Tibial nerve (tissue), 4 donors: ENCODE data around the gene NLRP5. TPM values are rescaled to one million over a fixed set of nuclear protein-coding genes. Genes with fewer than 3 reads are reported as not detected.

ENCODE experiments used
- DNase-seq, 2 donors: peaks; one replicate each; pipeline ENCODE4 v3.0.0-alpha.2; 2019; ENCODE audit warnings: low spot score in 2 of 2
- H3K27ac ChIP-seq, 4 donors: fragments of 200-600 bp; sonication (generic) in 3 of 4; one replicate each; pipeline ENCODE4 v1.5.1; 2017 to 2019; ENCODE audit warnings: mild to moderate bottlenecking in 1 of 4
- H3K27me3 ChIP-seq, 2 donors: fragments of 200-600 bp; sonication (generic) in 1 of 2; one replicate each; pipeline versions ENCODE4 v1.5.1 to v1.6.0; 2017 to 2019
- H3K36me3 ChIP-seq, 3 donors: fragments of 200-600 bp; sonication (generic); one replicate each; pipeline ENCODE4 v1.5.1; 2018 to 2019
- H3K4me1 ChIP-seq, 4 donors: fragments of 200-600 bp; sonication (generic) in 3 of 4; one replicate each; pipeline ENCODE4 v1.5.1; 2017 to 2019
- H3K4me3 ChIP-seq, 4 donors: fragments of 200-600 bp; sonication (generic) in 3 of 4; one replicate each; pipeline ENCODE4 v1.5.1; 2017 to 2019; ENCODE audit warnings: mild to moderate bottlenecking in 1 of 4, moderate library complexity in 1 of 4
- H3K9me3 ChIP-seq, 4 donors: fragments of 200-600 bp; sonication (generic) in 3 of 4; one replicate each; pipeline ENCODE4 v1.5.1; 2017 to 2019
- EP300 ChIP-seq, 2 donors: sonication (generic); formaldehyde crosslinking; IDR thresholded peaks; one replicate each; pipeline ENCODE4 v1.6.1; 2017; ENCODE audit warnings: antibody characterized with exemption in 2 of 2, mild to moderate bottlenecking in 1 of 2
- POLR2A ChIP-seq, 2 donors: fragments of 450-650 bp; IDR thresholded peaks; one replicate each; pipeline ENCODE4 v1.6.1; 2017; ENCODE audit warnings: antibody characterized with exemption in 2 of 2, mild to moderate bottlenecking in 2 of 2, moderate library complexity in 2 of 2
- WGBS, 2 donors: methylation state at CpG; one replicate each; pipeline ENCODE4 v1.1.5; 2018; 5-methylcytosine and 5-hydroxymethylcytosine counted together
- total RNA-seq, 4 donors: library from RNA; depleted of rRNA; stranded (reverse); fragments of >200 nt; gene quantifications; one replicate each; pipeline ENCODE4 v1.1.0, GENCODE V29; 2016
- TF ChIP-seq, protein P1 (sequence below), 5 experiments: fragments of 200-600 bp in 3 of 5; fragments of 450-650 bp in 2 of 5; sonication (generic) in 3 of 5; IDR thresholded peaks; one replicate each; pipeline ENCODE4 v1.5.1; 2016 to 2019; ENCODE audit warnings: antibody characterized with exemption in 5 of 5, mild to moderate bottlenecking in 3 of 5, moderate library complexity in 2 of 5

NLRP5 gene
- total RNA-seq, 4 donors from 2014 or later, result not detected

DNA sequence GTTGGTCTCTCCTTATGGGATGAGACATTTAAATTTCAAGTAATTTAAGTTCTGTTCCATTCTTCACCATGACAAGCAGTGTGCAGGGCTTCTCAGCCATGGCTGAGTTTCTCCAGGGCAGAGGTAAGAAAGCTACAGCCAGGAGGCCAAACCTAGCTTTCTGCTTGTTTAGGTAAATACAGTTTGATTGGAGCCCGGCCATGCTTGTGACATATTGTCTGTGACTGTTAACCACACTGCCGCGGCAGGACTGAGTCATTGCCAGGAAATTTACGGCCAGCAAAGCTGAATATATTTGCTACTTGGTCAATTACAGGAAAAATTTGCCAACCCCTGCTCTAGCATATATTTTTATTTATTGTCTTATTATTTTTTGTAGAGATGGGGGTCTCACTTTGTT is 28.2 kb upstream of the NLRP5 start:
- H3K27ac ChIP-seq, result no peak overlapping the region
- H3K4me3 ChIP-seq, result no peak overlapping the region
- no peaks in the 10 kb centered on the region for H3K36me3 ChIP-seq
- WGBS, 2 donors, result 72 to 92% methylated on average over 4 of the region's 4 CpGs
- DNase-seq, result no peak
- no peaks in the 10 kb centered on the region for H3K4me1 ChIP-seq
- peaks cover 0 to 13% (median 0%) of the 10 kb centered on the region in 4 donors for H3K9me3 ChIP-seq
- TF ChIP-seq, protein P1, sequence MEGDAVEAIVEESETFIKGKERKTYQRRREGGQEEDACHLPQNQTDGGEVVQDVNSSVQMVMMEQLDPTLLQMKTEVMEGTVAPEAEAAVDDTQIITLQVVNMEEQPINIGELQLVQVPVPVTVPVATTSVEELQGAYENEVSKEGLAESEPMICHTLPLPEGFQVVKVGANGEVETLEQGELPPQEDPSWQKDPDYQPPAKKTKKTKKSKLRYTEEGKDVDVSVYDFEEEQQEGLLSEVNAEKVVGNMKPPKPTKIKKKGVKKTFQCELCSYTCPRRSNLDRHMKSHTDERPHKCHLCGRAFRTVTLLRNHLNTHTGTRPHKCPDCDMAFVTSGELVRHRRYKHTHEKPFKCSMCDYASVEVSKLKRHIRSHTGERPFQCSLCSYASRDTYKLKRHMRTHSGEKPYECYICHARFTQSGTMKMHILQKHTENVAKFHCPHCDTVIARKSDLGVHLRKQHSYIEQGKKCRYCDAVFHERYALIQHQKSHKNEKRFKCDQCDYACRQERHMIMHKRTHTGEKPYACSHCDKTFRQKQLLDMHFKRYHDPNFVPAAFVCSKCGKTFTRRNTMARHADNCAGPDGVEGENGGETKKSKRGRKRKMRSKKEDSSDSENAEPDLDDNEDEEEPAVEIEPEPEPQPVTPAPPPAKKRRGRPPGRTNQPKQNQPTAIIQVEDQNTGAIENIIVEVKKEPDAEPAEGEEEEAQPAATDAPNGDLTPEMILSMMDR (IDR thresholded peaks at IDR 0.05), result no peak
- TF ChIP-seq POLR2A (IDR thresholded peaks at IDR 0.05) (no peak), EP300 (IDR thresholded peaks at IDR 0.05) (no peak)
- no peaks in the 10 kb centered on the region for H3K27me3 ChIP-seq

DNA sequence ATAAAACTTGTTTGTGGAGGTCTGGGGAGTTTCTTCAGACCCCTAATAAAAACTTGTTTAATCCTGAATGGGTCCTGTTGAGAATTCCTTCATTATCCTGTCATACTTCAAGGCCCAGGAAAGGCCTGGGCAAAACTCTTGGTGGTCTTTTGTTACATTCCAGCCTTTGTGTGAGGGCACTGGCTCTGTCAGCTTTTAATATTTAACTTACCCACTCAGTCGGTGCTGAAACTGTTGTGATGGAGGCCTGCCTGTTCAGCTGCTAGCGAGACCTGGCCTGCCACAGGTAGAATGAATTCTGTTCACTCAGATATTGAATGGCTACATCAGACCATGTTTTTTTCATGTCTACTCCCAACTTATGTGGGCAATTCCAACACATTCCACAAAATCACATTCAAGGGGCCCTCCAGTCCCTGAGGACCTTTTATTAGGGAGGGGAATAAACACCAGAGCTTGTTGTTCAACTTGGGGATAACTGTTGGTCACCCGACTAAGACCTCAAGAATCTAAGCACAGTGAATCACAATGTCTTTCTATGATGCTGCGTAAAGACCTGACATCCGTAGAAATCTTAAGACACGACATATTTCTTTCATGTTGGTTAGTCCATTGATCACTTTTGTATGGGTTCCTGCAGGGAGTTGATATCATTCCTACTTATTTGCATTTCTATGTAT is 26.4 kb upstream of the NLRP5 start:
- Histone ChIP-seq H3K9me3 (peaks cover 0 to 21% (median 0%) of the 10 kb centered on the region in 4 donors), H3K4me1 (no peaks in the 10 kb centered on the region), H3K27me3 (no peaks in the 10 kb centered on the region), H3K27ac (no peak overlapping the region), H3K4me3 (no peak overlapping the region), H3K36me3 (no peaks in the 10 kb centered on the region)
- 84 to 85% methylated on average over 6 of the region's 6 CpGs for WGBS, 2 donors
- TF ChIP-seq POLR2A (IDR thresholded peaks at IDR 0.05), result no peak
- TF ChIP-seq EP300 (IDR thresholded peaks at IDR 0.05), result no peak
- TF ChIP-seq, protein P1 (IDR thresholded peaks at IDR 0.05), result no peak
- DNase-seq, result no peak

DNA sequence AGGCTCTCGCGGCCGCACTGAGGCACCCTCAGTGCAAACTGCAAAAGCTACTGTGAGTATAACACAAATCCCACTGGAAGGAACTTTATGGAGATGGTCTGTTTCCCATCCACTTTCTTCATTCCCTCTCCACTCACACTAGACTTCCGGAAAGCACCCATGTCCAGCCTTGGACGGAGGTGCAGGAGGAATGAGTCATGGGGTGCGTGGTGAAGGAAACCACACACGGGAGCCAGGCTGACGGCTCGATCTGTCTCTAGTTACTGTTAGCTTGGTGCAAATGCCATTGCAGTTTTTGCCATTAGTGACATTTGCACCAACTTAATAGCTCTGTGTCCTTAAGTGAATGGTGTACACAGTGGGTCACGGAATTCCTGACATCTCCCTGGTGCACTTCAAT is 24.4 kb upstream of the NLRP5 start:
- 95 to 97% methylated on average over 10 of the region's 10 CpGs for WGBS, 2 donors
- no peaks in the 10 kb centered on the region for H3K36me3 ChIP-seq
- TF ChIP-seq EP300 (IDR thresholded peaks at IDR 0.05) (no peak), POLR2A (IDR thresholded peaks at IDR 0.05) (no peak)
- TF ChIP-seq, protein P1 (IDR thresholded peaks at IDR 0.05), result no peak

DNA sequence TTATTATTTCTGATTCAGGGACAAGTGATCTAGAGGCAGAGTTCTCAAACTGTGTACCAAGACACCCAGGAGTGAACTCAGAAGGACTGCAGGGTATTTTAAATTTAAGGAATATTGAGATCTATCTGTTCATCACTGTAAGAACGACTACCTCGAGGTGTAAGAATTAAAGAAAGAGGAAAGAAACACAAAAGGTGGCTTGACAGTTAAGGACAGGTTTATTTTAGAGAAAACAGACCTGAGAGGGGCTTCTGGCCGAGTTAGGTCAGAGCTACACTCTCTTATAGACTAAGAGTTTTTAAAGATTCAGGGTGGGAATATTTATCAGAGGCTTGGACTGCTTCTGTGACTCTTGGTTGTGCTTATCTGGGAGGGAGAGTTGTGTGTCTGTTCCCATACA is 12.6 kb upstream of the NLRP5 start:
- Histone ChIP-seq H3K9me3 (peaks cover 0 to 39% (median 0%) of the 10 kb centered on the region in 4 donors), H3K36me3 (no peaks in the 10 kb centered on the region), H3K4me3 (no peak overlapping the region), H3K27me3 (no peaks in the 10 kb centered on the region), H3K4me1 (no peaks in the 10 kb centered on the region), H3K27ac (no peak overlapping the region)
- DNase-seq, result no peak
- TF ChIP-seq POLR2A (IDR thresholded peaks at IDR 0.05) (no peak), EP300 (IDR thresholded peaks at IDR 0.05) (no peak)
- TF ChIP-seq, protein P1 (IDR thresholded peaks at IDR 0.05), result no peak
- 43 to 44% methylated on average over 3 of the region's 3 CpGs for WGBS, 2 donors

More for the DNA sequence above, 24.4 kb upstream of the NLRP5 start:
- peaks cover 0 to 31% (median 0%) of the 10 kb centered on the region in 4 donors for H3K9me3 ChIP-seq
- H3K27ac ChIP-seq, result no peak overlapping the region
- H3K4me1 ChIP-seq, result no peaks in the 10 kb centered on the region
- DNase-seq, result no peak
- no peak overlapping the region for H3K4me3 ChIP-seq
- H3K27me3 ChIP-seq, result no peaks in the 10 kb centered on the region

DNA sequence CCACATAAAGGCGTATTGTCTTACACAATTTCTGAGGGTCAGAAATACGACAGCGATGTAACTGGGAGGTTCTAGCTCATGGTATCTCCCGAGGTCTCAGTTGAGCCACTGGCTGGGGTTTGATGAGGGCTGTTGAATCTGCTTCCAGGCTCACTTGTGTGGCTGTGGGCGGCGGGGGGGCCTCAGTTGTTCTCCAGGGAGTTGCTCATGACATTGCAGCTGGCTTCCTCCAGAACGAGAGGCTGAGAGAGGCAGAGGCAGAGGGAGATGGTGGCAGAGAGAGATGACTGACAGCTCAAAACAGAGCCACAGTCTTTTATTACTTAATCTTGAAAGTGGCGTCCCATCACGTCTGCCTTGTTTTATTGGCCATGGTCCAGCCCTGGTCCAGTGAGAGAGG is 6.2 kb upstream of the NLRP5 start:
- Histone ChIP-seq H3K4me1 (no peaks in the 10 kb centered on the region), H3K27ac (no peak overlapping the region), H3K4me3 (no peak overlapping the region), H3K36me3 (no peaks in the 10 kb centered on the region), H3K27me3 (no peaks in the 10 kb centered on the region), H3K9me3 (peaks cover 0 to 32% (median 0%) of the 10 kb centered on the region in 4 donors)
- TF ChIP-seq EP300 (IDR thresholded peaks at IDR 0.05) (no peak), POLR2A (IDR thresholded peaks at IDR 0.05) (no peak)
- no peak for DNase-seq
- WGBS, 2 donors, result 74 to 82% methylated on average over 9 of the region's 9 CpGs
